T-cell (primary cell): ENCODE results near the gene UNK. TPM values are rescaled to one million over a fixed set of nuclear protein-coding genes. Genes with fewer than 3 reads are reported as not detected.
A peak's percentile ranks its signal among the peaks of the same experiment; 100 is the strongest.

Experiments
- ATAC-seq, 4 experiments: fragments of 200-7000 bp in 3 of 4; fragments of 150-1000 bp in 1 of 4; cut with Tn5 transposase; replicated peaks in 1 of 4; 1 replicate in 3 of 4; 2 replicates in 1 of 4; pipeline ENCODE4 v1.10.0; 2021; ENCODE audit warnings: moderate library complexity in 3 of 4, mild to moderate bottlenecking in 2 of 4, moderate number of reproducible peaks in 1 of 4
- CTCF ChIA-PET, 2 donors: fragments of 300-600 bp; sonication (Branson Sonifier 250); formaldehyde crosslinking; loops; one replicate each; lab custom pipeline; 2022; ENCODE audit warnings: antibody characterized with exemption in 2 of 2; lab: Charles Lee
- POLR2A ChIA-PET, 2 donors: fragments of 300-600 bp; sonication (Branson Sonifier 250); formaldehyde crosslinking; loops; one replicate each; lab custom pipeline; 2022; ENCODE audit warnings: antibody characterized with exemption in 2 of 2; lab: Charles Lee
- DNase-seq, 35 experiments: peaks; one replicate each; pipeline versions ENCODE4 v3.0.0 to v3.0.0-alpha.2; 2013 to 2023
- H3K27ac ChIP-seq: one replicate; pipeline ENCODE4 v1.5.1; 2013; ENCODE audit warnings: low read length
- H3K27me3 ChIP-seq, 2 experiments: replicated peaks in 1 of 2; 1 replicate in 1 of 2; 2 replicates in 1 of 2; pipeline versions ENCODE4 v1.6.1 to v1.7.0; 2013; ENCODE audit warnings: low read length in 1 of 2, mixed read lengths in 1 of 2; ENCODE audit not compliant: control insufficient read depth in 2 of 2, insufficient read depth in 2 of 2; ENCODE audit errors: extremely low read depth in 1 of 2
- H3K36me3 ChIP-seq, 2 donors: 1 replicate in 1 of 2; 2 replicates in 1 of 2; pipeline versions ENCODE4 v1.6.1 to v1.7.0; 2013; ENCODE audit warnings: low read length in 1 of 2; ENCODE audit not compliant: control insufficient read depth in 2 of 2, insufficient read depth in 1 of 2; ENCODE audit errors: extremely low read depth in 1 of 2
- H3K4me1 ChIP-seq, 2 experiments: 1 replicate in 1 of 2; 2 replicates in 1 of 2; pipeline versions ENCODE4 v1.6.1 to v1.7.0; 2013; ENCODE audit warnings: low read length in 2 of 2, mixed read lengths in 1 of 2; ENCODE audit not compliant: insufficient read depth in 2 of 2, control insufficient read depth in 1 of 2; ENCODE audit errors: extremely low read depth in 1 of 2
- H3K4me3 ChIP-seq, 2 donors: 1 replicate in 1 of 2; 2 replicates in 1 of 2; pipeline versions ENCODE4 v1.5.1 to v1.7.0; 2013; ENCODE audit warnings: mild to moderate bottlenecking in 2 of 2, low read length in 1 of 2, moderate library complexity in 1 of 2; ENCODE audit not compliant: control insufficient read depth in 1 of 2; ENCODE audit errors: extremely low read depth in 1 of 2
- H3K9me3 ChIP-seq: 2 replicates; pipeline ENCODE4 v1.7.0; 2013
- H3K27ac Mint-ChIP-seq, 2 donors: one replicate each; pipeline ENCODE4 v1.8.0; 2020 to 2021; ENCODE audit warnings: mild to moderate bottlenecking in 2 of 2, mixed read lengths in 2 of 2
- H3K27me3 Mint-ChIP-seq, 2 donors: one replicate each; pipeline ENCODE4 v1.8.0; 2021 to 2022; ENCODE audit warnings: mixed read lengths in 2 of 2
- H3K36me3 Mint-ChIP-seq: one replicate; pipeline ENCODE4 v1.8.0; 2021; ENCODE audit warnings: mixed read lengths
- H3K4me1 Mint-ChIP-seq, 3 donors: one replicate each; pipeline ENCODE4 v1.8.0; 2020 to 2022; ENCODE audit warnings: mixed read lengths in 3 of 3, mild to moderate bottlenecking in 1 of 3
- H3K4me3 Mint-ChIP-seq, 3 donors: one replicate each; pipeline ENCODE4 v1.8.0; 2020 to 2022; ENCODE audit warnings: mild to moderate bottlenecking in 3 of 3, mixed read lengths in 3 of 3, moderate library complexity in 3 of 3
- H3K9me3 Mint-ChIP-seq, 3 donors: one replicate each; pipeline ENCODE4 v1.8.0; 2020 to 2022; ENCODE audit warnings: mixed read lengths in 3 of 3
- WGBS: methylation state at CpG from one replicate; pipeline ENCODE4 v1.1.5; 2013; ENCODE audit warnings: missing lambda C conversion rate; ENCODE audit not compliant: insufficient coverage; 5-methylcytosine and 5-hydroxymethylcytosine counted together
- total RNA-seq, 35 experiments: library from RNA in 6 of 35; stranded (reverse) in 6 of 35; fragments of 120-200 nt in 1 of 35; gene quantifications; one replicate each; pipeline versions ENCODE4 v1.2.1 to v1.2.4 and lab custom pipeline; 2013 to 2026

The UNK gene, protein sequence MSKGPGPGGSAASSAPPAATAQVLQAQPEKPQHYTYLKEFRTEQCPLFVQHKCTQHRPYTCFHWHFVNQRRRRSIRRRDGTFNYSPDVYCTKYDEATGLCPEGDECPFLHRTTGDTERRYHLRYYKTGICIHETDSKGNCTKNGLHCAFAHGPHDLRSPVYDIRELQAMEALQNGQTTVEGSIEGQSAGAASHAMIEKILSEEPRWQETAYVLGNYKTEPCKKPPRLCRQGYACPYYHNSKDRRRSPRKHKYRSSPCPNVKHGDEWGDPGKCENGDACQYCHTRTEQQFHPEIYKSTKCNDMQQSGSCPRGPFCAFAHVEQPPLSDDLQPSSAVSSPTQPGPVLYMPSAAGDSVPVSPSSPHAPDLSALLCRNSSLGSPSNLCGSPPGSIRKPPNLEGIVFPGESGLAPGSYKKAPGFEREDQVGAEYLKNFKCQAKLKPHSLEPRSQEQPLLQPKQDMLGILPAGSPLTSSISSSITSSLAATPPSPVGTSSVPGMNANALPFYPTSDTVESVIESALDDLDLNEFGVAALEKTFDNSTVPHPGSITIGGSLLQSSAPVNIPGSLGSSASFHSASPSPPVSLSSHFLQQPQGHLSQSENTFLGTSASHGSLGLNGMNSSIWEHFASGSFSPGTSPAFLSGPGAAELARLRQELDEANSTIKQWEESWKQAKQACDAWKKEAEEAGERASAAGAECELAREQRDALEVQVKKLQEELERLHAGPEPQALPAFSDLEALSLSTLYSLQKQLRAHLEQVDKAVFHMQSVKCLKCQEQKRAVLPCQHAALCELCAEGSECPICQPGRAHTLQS
- total RNA-seq (10 to 100 TPM; 37.1 to 50.3 (median 39.2) TPM), total RNA-seq (lab: John Stamatoyannopoulos, UW) (23.2 to 66.8 (median 50.1) reads per million in 29 experiments)
- total RNA-seq (2013): 31.2 TPM

DNA sequence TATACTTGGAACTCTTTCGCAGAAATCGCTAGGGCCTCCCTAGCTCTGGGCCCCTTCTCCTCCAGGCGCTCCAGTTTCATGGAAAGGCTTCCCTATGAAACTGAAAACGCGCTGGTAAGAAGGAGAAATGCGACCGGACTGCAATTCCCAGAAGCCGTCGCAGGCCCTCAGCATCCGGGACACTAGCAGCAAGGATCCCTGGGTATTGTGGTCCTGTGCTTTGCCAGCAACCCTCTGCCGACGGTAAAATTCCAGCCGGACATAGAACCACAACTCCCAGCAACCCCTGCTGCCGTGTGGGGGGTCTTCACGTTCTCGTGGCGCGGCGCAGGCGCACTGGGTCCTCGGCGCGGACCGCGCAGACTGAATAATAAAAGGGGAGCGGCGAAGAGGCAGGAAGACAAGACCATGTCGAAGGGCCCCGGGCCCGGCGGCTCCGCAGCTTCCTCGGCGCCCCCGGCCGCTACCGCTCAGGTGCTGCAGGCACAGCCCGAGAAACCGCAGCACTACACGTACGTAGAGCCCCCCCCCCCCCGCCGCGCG is at the start of gene UNK:
TSS of gene UNK (plus strand) at position 334 of the 543 bp plus-strand sequence. CDS start at position 409, 75 bp downstream.
- Histone ChIP-seq H3K9me3 (no peaks in the 10 kb centered on the region), H3K4me1 (peaks cover 27 to 42% of the 10 kb centered on the region in 2 experiments), H3K27me3 (no peaks in the 10 kb centered on the region), H3K36me3 (no peaks in the 10 kb centered on the region), H3K27ac (peak within 1 kb of the TSS; percentile 100), H3K4me3 (peak within 1 kb of the TSS; percentile 75 to 82)
- CTCF ChIA-PET: interaction anchor here (0.5 to 2.1 kb wide), 9 partner anchors 11 to 1582 kb away, joined by 3 to 11 read pairs (median 4); partner anchors contain the start of gene GALK1 (in 1 of the 2)
- Mint-ChIP-seq H3K36me3 (peaks cover 2% of the 10 kb centered on the region), H3K4me3 (peak within 1 kb of the TSS; percentile 81 to 91 (median 87)), H3K27me3 (peaks cover 0 to 1% of the 10 kb centered on the region in 2 donors), H3K27ac (peak within 1 kb of the TSS; percentile 99 to 100), H3K4me1 (peaks cover 50 to 60% (median 57%) of the 10 kb centered on the region in 3 donors), H3K9me3 (no peaks in the 10 kb centered on the region)
- ATAC-seq: peak; percentile 75 to 82 (median 79)
- peak; percentile 89 to 98 (median 95) for DNase-seq
- POLR2A ChIA-PET: interaction anchor here in 1 of 2 donors (0.6 to 1.2 kb wide), 6 partner anchors 10 to 480 kb away, joined by 3 to 20 read pairs (median 8); partner anchors contain the start of gene WBP2
- WGBS: under 1% methylated on average over 40 of the region's 45 CpGs

- H3K27ac Mint-ChIP-seq: no peak overlapping the region
- H3K4me3 Mint-ChIP-seq: no peak overlapping the region
- H3K36me3 ChIP-seq: no peaks in the 10 kb centered on the region
These were observed 48.3 kb upstream of the UNK start for GRCh38 chr17:75736173-75736835.

DNA sequence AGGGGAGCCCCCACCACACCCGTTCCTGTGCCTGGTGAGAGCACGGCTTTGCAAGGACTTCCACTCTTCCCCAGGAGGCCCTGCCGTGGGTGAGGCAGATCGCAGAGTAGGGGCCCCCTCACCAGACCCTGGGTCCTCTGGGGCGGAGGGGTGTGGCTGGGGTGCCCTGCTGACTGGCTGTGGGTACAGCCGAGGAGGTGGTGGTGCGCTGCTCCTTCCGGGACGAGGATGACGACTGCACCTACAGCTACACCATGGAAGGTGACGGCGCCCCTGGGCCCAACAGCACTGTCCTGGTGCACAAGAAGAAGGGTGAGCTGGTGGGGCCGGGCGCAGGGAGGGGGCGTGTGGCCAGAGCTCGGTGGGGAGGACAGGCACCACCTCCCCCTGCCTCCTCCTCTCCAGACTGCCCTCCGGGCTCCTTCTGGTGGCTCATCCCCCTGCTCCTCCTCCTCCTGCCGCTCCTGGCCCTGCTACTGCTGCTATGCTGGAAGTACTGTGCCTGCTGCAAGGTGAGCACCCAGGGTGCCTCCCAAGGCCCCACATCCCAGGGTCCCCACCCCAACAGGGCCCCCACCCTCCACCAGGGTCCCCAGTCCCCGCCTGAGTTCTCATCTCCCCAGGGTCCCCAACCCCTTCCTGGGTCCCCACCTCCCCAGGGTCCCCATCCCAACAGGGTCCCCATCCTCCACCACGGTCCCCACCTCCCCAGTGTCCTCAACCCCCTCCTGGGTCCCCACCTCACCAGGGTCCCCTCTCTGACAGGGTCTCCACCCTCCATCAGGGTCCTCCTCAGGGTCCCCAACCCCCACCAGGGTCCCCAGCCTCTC is 47.3 kb upstream of the UNK start:
- 88% methylated on average over 8 of the region's 20 CpGs for WGBS
- ChIA-PET POLR2A (no interaction called here), CTCF (no interaction called here)
- H3K4me3 ChIP-seq: no peak overlapping the region
- H3K9me3 Mint-ChIP-seq: no peaks in the 10 kb centered on the region
- no peak overlapping the region for H3K4me3 Mint-ChIP-seq
- H3K27ac ChIP-seq: no peak overlapping the region
- ATAC-seq: no peak
- H3K4me1 ChIP-seq: no peaks in the 10 kb centered on the region
- H3K36me3 ChIP-seq: no peaks in the 10 kb centered on the region
- no peaks in the 10 kb centered on the region for H3K36me3 Mint-ChIP-seq
- H3K4me1 Mint-ChIP-seq: peaks cover 0 to 5% (median 3%) of the 10 kb centered on the region in 3 donors
- peaks cover 0 to 7% of the 10 kb centered on the region in 2 experiments for H3K27me3 ChIP-seq
- H3K27ac Mint-ChIP-seq: no peak overlapping the region
- no peak for DNase-seq
- no peaks in the 10 kb centered on the region for H3K9me3 ChIP-seq
- H3K27me3 Mint-ChIP-seq: no peaks in the 10 kb centered on the region

More at GRCh38 chr17:75736173-75736835, 48.3 kb upstream of the UNK start:
- Mint-ChIP-seq H3K9me3 (no peaks in the 10 kb centered on the region), H3K4me1 (peaks cover 0 to 5% (median 3%) of the 10 kb centered on the region in 3 donors), H3K36me3 (no peaks in the 10 kb centered on the region), H3K27me3 (no peaks in the 10 kb centered on the region)
- Histone ChIP-seq H3K27me3 (peaks cover 0 to 7% of the 10 kb centered on the region in 2 experiments), H3K27ac (no peak overlapping the region), H3K4me1 (no peaks in the 10 kb centered on the region), H3K4me3 (no peak overlapping the region), H3K9me3 (no peaks in the 10 kb centered on the region)
- ChIA-PET POLR2A (no interaction called here), CTCF (no interaction called here)
- DNase-seq (no peak), ATAC-seq (no peak)
- 87% methylated on average over 26 of the region's 26 CpGs for WGBS

DNA sequence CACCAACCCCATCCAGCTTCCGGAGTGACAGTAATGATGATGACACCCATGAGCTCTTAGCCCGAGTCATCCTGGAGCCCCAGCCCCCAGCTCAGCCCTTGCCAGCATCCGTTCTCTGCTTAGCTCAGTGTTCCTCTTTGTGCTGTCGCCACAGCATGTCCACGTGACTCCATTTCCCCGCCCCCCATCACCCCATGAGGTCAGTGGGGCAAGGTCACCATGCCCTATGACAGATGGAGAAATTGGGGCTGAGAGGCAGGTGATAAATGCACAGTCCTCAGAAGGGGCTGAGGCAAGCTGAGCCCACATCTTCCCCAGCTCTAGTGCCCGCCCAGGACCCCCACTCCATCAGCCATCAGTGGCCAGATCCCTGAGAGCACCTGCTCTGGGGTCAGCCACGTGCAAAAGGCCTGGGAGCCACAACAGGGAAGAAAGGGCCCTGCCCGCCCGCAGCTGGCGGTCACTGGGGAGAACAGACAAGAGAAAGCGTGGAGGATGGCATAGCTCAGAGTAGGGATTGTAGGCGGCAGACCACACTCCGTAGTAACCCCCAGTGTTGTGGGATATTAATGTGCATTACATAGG is 46.3 kb upstream of the UNK start:
- POLR2A ChIA-PET: interaction anchor here in 1 of 2 donors (0.6 kb wide), 2 partner anchors 199 to 272 kb away, joined by 3 to 4 read pairs; no protein-coding TSS in a partner anchor
- no peaks in the 10 kb centered on the region for H3K27me3 Mint-ChIP-seq
- no peak for ATAC-seq
- peak in 3 of 35 experiments; percentile 10 to 51 (median 13) for DNase-seq
- peaks cover 0 to 5% (median 3%) of the 10 kb centered on the region in 3 donors for H3K4me1 Mint-ChIP-seq
- H3K4me3 ChIP-seq: no peak overlapping the region
- H3K27ac ChIP-seq: no peak overlapping the region
- H3K36me3 Mint-ChIP-seq: no peaks in the 10 kb centered on the region
- H3K9me3 ChIP-seq: no peaks in the 10 kb centered on the region
- no peaks in the 10 kb centered on the region for H3K4me1 ChIP-seq
- 74% methylated on average over 9 of the region's 14 CpGs for WGBS
- CTCF ChIA-PET: interaction anchor here (0.6 to 0.7 kb wide), 3 partner anchors 49 to 1167 kb away, joined by 4 to 6 read pairs (median 5); no protein-coding TSS in a partner anchor
- H3K27me3 ChIP-seq: peaks cover 0 to 7% of the 10 kb centered on the region in 2 experiments
- no peaks in the 10 kb centered on the region for H3K36me3 ChIP-seq
- H3K27ac Mint-ChIP-seq: no peak overlapping the region
- no peaks in the 10 kb centered on the region for H3K9me3 Mint-ChIP-seq
- no peak overlapping the region for H3K4me3 Mint-ChIP-seq

GRCh38 chr17:75739174-75739573 is 45.4 kb upstream of the UNK start:
- CTCF ChIA-PET: interaction anchor here in 1 of 2 donors (0.6 kb wide), 1 partner anchor 48 kb away, joined by 4 read pairs; no protein-coding TSS in a partner anchor
- H3K27ac ChIP-seq: no peak overlapping the region
- Mint-ChIP-seq H3K36me3 (no peaks in the 10 kb centered on the region), H3K27ac (no peak overlapping the region), H3K4me3 (no peak overlapping the region), H3K9me3 (no peaks in the 10 kb centered on the region), H3K27me3 (no peaks in the 10 kb centered on the region), H3K4me1 (peaks cover 0 to 5% (median 3%) of the 10 kb centered on the region in 3 donors)
- H3K9me3 ChIP-seq: no peaks in the 10 kb centered on the region
- POLR2A ChIA-PET: no interaction called here
- H3K4me3 ChIP-seq: no peak overlapping the region
- DNase-seq (no peak), ATAC-seq (no peak)
- no peaks in the 10 kb centered on the region for H3K36me3 ChIP-seq
- peaks cover 0 to 7% of the 10 kb centered on the region in 2 experiments for H3K27me3 ChIP-seq
- no CpG with 5 or more reads among the region's 7 CpGs for WGBS
- no peaks in the 10 kb centered on the region for H3K4me1 ChIP-seq
